HepG2 (cell line): ENCODE data around the gene TMIGD2. TPM values are rescaled to one million over a fixed set of nuclear protein-coding genes. Genes with fewer than 3 reads are reported as not detected.
"Not testable (repeated sequence)": the region's sequence is repeated elsewhere in the genome, so short reads cannot be mapped to it uniquely, and the experiment has no call there.

Experiments
- ATAC-seq: fragments of 200-7000 bp; cut with Tn5 transposase; 3 replicates; pipeline ENCODE4 v1.9.1; 2020; ENCODE audit warnings: mild to moderate bottlenecking, moderate library complexity
- BruUV-seq: library from RNA; stranded (reverse); fragments of 400-500 nt; replicated peaks from 2 replicates; lab custom pipeline; 2021; lab: Mats Ljungman, UMichigan
- CTCF ChIA-PET: fragments of 300-600 bp; formaldehyde crosslinking; extraction: SDS; loops from one replicate; lab custom pipeline; 2021; ENCODE audit warnings: low total read pairs, inconsistent platforms, low intra/inter-chr PET ratio; lab: Yijun Ruan, JAX
- POLR2A ChIA-PET: fragments of 350-600 bp; sonication (Branson Sonifier 250); formaldehyde crosslinking; loops from one replicate; lab custom pipeline; 2020; ENCODE audit warnings: antibody characterized with exemption, inconsistent platforms; lab: Yijun Ruan, JAX
- DNase-seq: peaks from one replicate; pipeline ENCODE4 v3.0.0-alpha.2; 2015; ENCODE audit warnings: low spot score
- FAIRE-seq: peaks from 3 replicates; lab custom pipeline; 2011; peaks lifted over from hg19 to GRCh38; lab: Jason Lieb, UNC
- H2AFZ ChIP-seq: one replicate; pipeline ENCODE4 v1.6.1; 2011; ENCODE audit warnings: low read length, inconsistent platforms
- H3K27ac ChIP-seq: fragments of 300-600 bp; 3 replicates; pipeline ENCODE4 v1.8.0; 2011; ENCODE audit warnings: mixed run types, mild to moderate bottlenecking, mixed read lengths, low read length, inconsistent platforms; ENCODE audit not compliant: insufficient read depth; ENCODE audit errors: extremely low read length
- H3K27me3 ChIP-seq, 2 experiments: fragments of 200-600 bp in 1 of 2; 2 replicates in 1 of 2; 3 replicates in 1 of 2; pipeline versions ENCODE4 v1.6.0 to v1.8.0; 2011; ENCODE audit warnings: low read length in 2 of 2, mild to moderate bottlenecking in 2 of 2, moderate library complexity in 2 of 2, inconsistent platforms in 1 of 2; ENCODE audit not compliant: insufficient read depth in 2 of 2, control insufficient read depth in 1 of 2
- H3K36me3 ChIP-seq, 2 experiments: fragments of 200-600 bp in 1 of 2; replicated peaks in 1 of 2; 2 replicates in 1 of 2; 3 replicates in 1 of 2; pipeline versions ENCODE4 v1.5.1 to v1.8.0; 2011; ENCODE audit warnings: low read length in 2 of 2, inconsistent platforms in 1 of 2; ENCODE audit not compliant: insufficient read depth in 2 of 2, control insufficient read depth in 1 of 2
- H3K4me1 ChIP-seq: 2 replicates; pipeline ENCODE4 v1.5.1; 2012; ENCODE audit warnings: low read length, inconsistent platforms; ENCODE audit not compliant: insufficient read depth
- H3K4me2 ChIP-seq: 2 replicates; pipeline ENCODE4 v1.6.0; 2011; ENCODE audit warnings: low read depth, low read length, inconsistent platforms
- H3K4me3 ChIP-seq, 3 experiments: fragments of 200-600 bp in 1 of 3; sonication (generic), shearing (Covaris generic) in 1 of 3; replicated peaks in 1 of 3; 2 replicates each; pipeline ENCODE4 v1.5.1; 2011 to 2016; ENCODE audit warnings: low read length in 3 of 3, inconsistent platforms in 2 of 3, low read depth in 2 of 3, mild to moderate bottlenecking in 2 of 3, control low read depth in 1 of 3, mixed read lengths in 1 of 3; ENCODE audit not compliant: insufficient read depth in 1 of 3
- H3K79me2 ChIP-seq: one replicate; pipeline ENCODE4 v1.6.1; 2011; ENCODE audit warnings: low read length, inconsistent platforms; ENCODE audit not compliant: insufficient read depth
- H3K9ac ChIP-seq: 2 replicates; pipeline ENCODE4 v1.6.0; 2011; ENCODE audit warnings: mild to moderate bottlenecking, low read depth, low read length, inconsistent platforms; ENCODE audit not compliant: insufficient read depth
- H3K9me3 ChIP-seq: 2 replicates; pipeline ENCODE4 v1.5.1; 2012; ENCODE audit warnings: mild to moderate bottlenecking, low read length
- H4K20me1 ChIP-seq: 2 replicates; pipeline ENCODE4 v1.6.0; 2011; ENCODE audit warnings: inconsistent platforms, mild to moderate bottlenecking, low read length, moderate library complexity; ENCODE audit not compliant: insufficient read depth
- HES4 ChIP-seq: sonication (generic); formaldehyde crosslinking; IDR thresholded peaks from 2 replicates; pipeline ENCODE4 v1.9.0; 2021; ENCODE audit warnings: mild to moderate bottlenecking, missing genetic modification reagents, borderline replicate concordance
- HNRNPL ChIP-seq: fragments of 200-400 bp; formaldehyde crosslinking; IDR thresholded peaks from 2 replicates; pipeline ENCODE4 v1.6.1; 2017; ENCODE audit warnings: mild to moderate bottlenecking, low read depth, low read length
- MIER3 ChIP-seq: IDR thresholded peaks from 2 replicates; pipeline ENCODE4 v1.6.1; 2016; ENCODE audit warnings: missing compliant biosample characterization, borderline replicate concordance
- ZMYM3 ChIP-seq: sonication (generic); formaldehyde crosslinking; IDR thresholded peaks from 2 replicates; pipeline ENCODE4 v1.5.1; 2020; ENCODE audit warnings: mild to moderate bottlenecking, missing genetic modification reagents
- ZNF276 ChIP-seq: sonication (generic); formaldehyde crosslinking; IDR thresholded peaks from 2 replicates; pipeline ENCODE4 v1.4.0; 2020; ENCODE audit warnings: mild to moderate bottlenecking, low read depth, missing genetic modification reagents
- ZNF446 ChIP-seq: sonication (generic); formaldehyde crosslinking; IDR thresholded peaks from 2 replicates; pipeline ENCODE4 v1.5.0; 2020; ENCODE audit warnings: mild to moderate bottlenecking, missing genetic modification reagents
- ZNF629 ChIP-seq: sonication (generic); formaldehyde crosslinking; conservative IDR thresholded peaks from 2 replicates; pipeline ENCODE4 v1.5.0; 2020; ENCODE audit warnings: missing genetic modification reagents
- WGBS: methylation state at CpG from one replicate; pipeline ENCODE4 v1.1.6; 2017; ENCODE audit warnings: low lambda C conversion rate; 5-methylcytosine and 5-hydroxymethylcytosine counted together
- in situ Hi-C: cut with HindIII; loops from 2 replicates; pipeline ENCODE4 v1.10.0; 2017; ENCODE audit warnings: low pct_unique_long_range_greater_than_20kb; ENCODE audit not compliant: extremely low pct_ligation_motif_present
- intact Hi-C: fragments of 100-400 bp; cut with micrococcal nuclease; formaldehyde crosslinking; loops from one replicate; pipeline ENCODE4 v1.10.0; 2022; ENCODE audit not compliant: unreplicated experiment
- polyA plus RNA-seq, 8 experiments: library from polyadenylated mRNA; depleted of rRNA in 3 of 8; stranded (reverse) in 7 of 8; unstranded in 1 of 8; fragments of >200 nt; fragmentation: Illumina TruSeq in 4 of 8; extraction: Trizol in 4 of 8; gene quantifications; 2 replicates each; pipeline versions ENCODE4 v1.2.1 to v1.2.3, GENCODE V29; 2011 to 2016; ENCODE audit warnings: low read depth in 4 of 8, missing spikeins in 1 of 8, mixed read lengths in 1 of 8; ENCODE audit not compliant: insufficient read depth in 1 of 8
- total RNA-seq, 5 experiments: library from RNA; depleted of rRNA; stranded (reverse); fragments of >200 nt; fragmentation: Illumina TruSeq; extraction: Trizol; gene quantifications; 2 replicates each; pipeline ENCODE4 v1.2.3, GENCODE V29; 2016; ENCODE audit warnings: low read depth in 1 of 5

The TMIGD2 gene
- total and polyA plus RNA-seq, 2 of the 13 experiments (the other 11 are each of a cell fraction or from before 2014, with no cell fraction given): 0.11 to 1.0 TPM

GRCh38 chr19:4278010-4278409 is 24.2 kb downstream of the TMIGD2 start (continued):
- no peak for TF ChIP-seq ZNF276 (CRISPR knock-in tag)

- no peaks in the 10 kb centered on the region for H3K36me3 ChIP-seq
- intact Hi-C loops (no loop called here), in situ Hi-C loops (no loop called here)
- H4K20me1 ChIP-seq: no peaks in the 10 kb centered on the region
- no peak overlapping the region for H3K4me3 ChIP-seq
- CTCF ChIA-PET: no interaction called here
- no peak overlapping the region for H2AFZ ChIP-seq
- no peak for DNase-seq
- H3K27ac ChIP-seq: no peak overlapping the region
- BruUV-seq: no TSS peak
- FAIRE-seq: no peak
- ATAC-seq: no peak
- TF ChIP-seq HNRNPL (no peak), MIER3 (no peak), HES4 (CRISPR knock-in tag) (no peak), ZNF629 (peak; percentile 91), ZMYM3 (0 out of 2 replicates have a peak, but pooled peaks have one; percentile 44), ZNF446 (no peak)
- H3K27me3 ChIP-seq: peaks cover 0 to 39% of the 10 kb centered on the region in 2 experiments
- H3K9ac ChIP-seq: no peak overlapping the region
- no peak overlapping the region; the same call in 1 of the 2 replicates for H3K4me2 ChIP-seq
- H3K4me1 ChIP-seq: 0 out of 2 replicates have a peak, but pooled peaks cover 6% of the 10 kb centered on the region
- H3K79me2 ChIP-seq: no peaks in the 10 kb centered on the region
- 17% methylated on average over 12 of the region's 16 CpGs for WGBS
- POLR2A ChIA-PET: interaction anchor here (0.6 to 2.1 kb wide), 4 partner anchors 10 to 75 kb away, joined by 3 to 7 read pairs (median 4); partner anchors contain the start of gene MPND
- H3K9me3 ChIP-seq: no peaks in the 10 kb centered on the region
Observed at GRCh38 chr19:4277191-4277696, 24.9 kb downstream of the TMIGD2 start.

- ATAC-seq, H2AFZ ChIP-seq, H3K27ac ChIP-seq, H3K4me2 ChIP-seq, H3K4me3 ChIP-seq, BruUV-seq, CTCF ChIA-PET, in situ Hi-C loops, FAIRE-seq, H3K4me1 ChIP-seq, H4K20me1 ChIP-seq, DNase-seq, H3K79me2 ChIP-seq, H3K36me3 ChIP-seq, H3K9me3 ChIP-seq, H3K9ac ChIP-seq, intact Hi-C loops: not testable (repeated sequence)
- H3K27me3 ChIP-seq: peaks cover 0 to 20% of the 10 kb centered on the region in 2 experiments
- POLR2A ChIA-PET: interaction anchor here (0.6 kb wide), 1 partner anchor 18 kb away, joined by 3 read pairs; no protein-coding TSS in a partner anchor
- 79% methylated on average over 6 of the region's 6 CpGs for whole genome bisulfite sequencing
Observed at GRCh38 chr19:4274321-4274686, 27.9 kb downstream of the TMIGD2 start.
